ENCODE results near the gene CXXC4. TPM values are rescaled to one million over a fixed set of nuclear protein-coding genes. Genes with fewer than 3 reads are reported as not detected.

CXXC4 gene
- total RNA-seq, 1 donor from 2014 or later: 0.61 TPM

DNA sequence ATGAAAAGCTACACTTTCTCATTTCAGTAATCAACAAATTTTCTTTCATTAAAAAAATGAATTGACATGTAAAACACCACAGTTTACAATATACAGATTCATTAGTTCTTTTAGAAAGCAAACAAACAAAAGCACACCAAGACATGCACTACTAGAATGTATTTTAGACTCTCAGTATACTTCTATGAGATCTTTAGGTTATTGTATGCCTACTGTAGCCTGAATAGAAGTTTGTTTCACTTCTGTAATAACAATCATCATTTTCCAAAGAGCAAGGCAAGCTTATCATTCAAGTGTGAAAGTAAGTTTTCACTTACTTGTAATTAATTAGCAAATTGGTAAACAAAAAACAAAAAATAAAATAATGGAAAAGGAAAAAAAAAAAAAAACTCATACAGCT, 24.9 kb downstream of the CXXC4 start:
- no peak overlapping the region for H3K27ac ChIP-seq
- no peaks in the 10 kb centered on the region for H3K27me3 ChIP-seq
- H3K36me3 ChIP-seq: no peaks in the 10 kb centered on the region
- ATAC-seq (no peak), DNase-seq (no peak)
- H3K4me3 ChIP-seq: no peak overlapping the region
- H3K9me3 ChIP-seq: no peaks in the 10 kb centered on the region
- TF ChIP-seq, protein P1, sequence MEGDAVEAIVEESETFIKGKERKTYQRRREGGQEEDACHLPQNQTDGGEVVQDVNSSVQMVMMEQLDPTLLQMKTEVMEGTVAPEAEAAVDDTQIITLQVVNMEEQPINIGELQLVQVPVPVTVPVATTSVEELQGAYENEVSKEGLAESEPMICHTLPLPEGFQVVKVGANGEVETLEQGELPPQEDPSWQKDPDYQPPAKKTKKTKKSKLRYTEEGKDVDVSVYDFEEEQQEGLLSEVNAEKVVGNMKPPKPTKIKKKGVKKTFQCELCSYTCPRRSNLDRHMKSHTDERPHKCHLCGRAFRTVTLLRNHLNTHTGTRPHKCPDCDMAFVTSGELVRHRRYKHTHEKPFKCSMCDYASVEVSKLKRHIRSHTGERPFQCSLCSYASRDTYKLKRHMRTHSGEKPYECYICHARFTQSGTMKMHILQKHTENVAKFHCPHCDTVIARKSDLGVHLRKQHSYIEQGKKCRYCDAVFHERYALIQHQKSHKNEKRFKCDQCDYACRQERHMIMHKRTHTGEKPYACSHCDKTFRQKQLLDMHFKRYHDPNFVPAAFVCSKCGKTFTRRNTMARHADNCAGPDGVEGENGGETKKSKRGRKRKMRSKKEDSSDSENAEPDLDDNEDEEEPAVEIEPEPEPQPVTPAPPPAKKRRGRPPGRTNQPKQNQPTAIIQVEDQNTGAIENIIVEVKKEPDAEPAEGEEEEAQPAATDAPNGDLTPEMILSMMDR (IDR thresholded peaks at IDR 0.05): no peak
- H3K4me1 ChIP-seq: no peaks in the 10 kb centered on the region
- intact Hi-C loops (cut with DNase I): no loop called here

DNA sequence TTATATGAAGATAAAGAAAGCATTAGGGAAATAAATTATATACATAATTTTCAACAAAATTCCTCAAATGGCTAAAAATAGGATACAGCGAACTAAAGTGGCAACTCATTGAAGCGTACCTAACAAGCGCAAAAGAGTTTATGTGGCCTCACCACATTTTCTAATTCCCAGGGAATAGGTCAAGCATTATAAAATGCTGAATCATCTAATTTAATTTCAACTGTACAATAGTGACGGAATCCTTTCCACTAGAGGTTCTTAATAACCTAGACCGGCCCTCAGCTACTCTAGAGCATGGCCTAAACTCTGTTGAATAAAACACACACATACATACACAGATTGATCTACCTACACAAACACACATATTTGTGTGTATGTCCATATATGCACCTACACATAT, 29.1 kb downstream of the CXXC4 start:
- H3K9me3 ChIP-seq: no peaks in the 10 kb centered on the region
- no peaks in the 10 kb centered on the region for H3K36me3 ChIP-seq
- no peaks in the 10 kb centered on the region for H3K27me3 ChIP-seq
- no peaks in the 10 kb centered on the region for H3K4me1 ChIP-seq
- ATAC-seq (no peak), DNase-seq (no peak)
- TF ChIP-seq, protein P1 (IDR thresholded peaks at IDR 0.05): no peak
- intact Hi-C loops (cut with DNase I): no loop called here
- H3K27ac ChIP-seq: no peak overlapping the region
- no peak overlapping the region for H3K4me3 ChIP-seq

DNA sequence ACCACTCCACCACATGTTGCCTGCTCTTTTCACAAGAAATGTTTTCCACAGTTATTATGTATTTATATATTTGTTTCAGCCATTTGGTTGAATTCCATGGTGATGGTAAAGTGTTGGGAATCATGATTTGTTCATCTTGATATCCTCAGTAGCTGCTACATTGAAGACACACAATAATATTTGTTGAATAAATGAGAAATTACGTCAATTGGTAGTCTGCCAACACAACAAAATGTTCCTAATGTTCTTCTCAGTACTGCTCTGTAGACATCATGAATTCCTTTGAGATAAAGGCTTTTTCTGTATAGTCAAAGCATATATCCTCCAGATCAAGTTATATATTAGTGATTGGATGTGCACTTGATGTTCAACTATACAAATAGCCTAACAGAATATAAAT, 29.5 kb downstream of the CXXC4 start:
- H3K4me1 ChIP-seq: no peaks in the 10 kb centered on the region
- H3K27me3 ChIP-seq: no peaks in the 10 kb centered on the region
- DNase-seq: no peak
- intact Hi-C loops (cut with DNase I): no loop called here
- ATAC-seq: no peak
- H3K27ac ChIP-seq: no peak overlapping the region
- H3K36me3 ChIP-seq: no peaks in the 10 kb centered on the region
- TF ChIP-seq, protein P1 (IDR thresholded peaks at IDR 0.05): no peak
- no peak overlapping the region for H3K4me3 ChIP-seq
- no peaks in the 10 kb centered on the region for H3K9me3 ChIP-seq

DNA sequence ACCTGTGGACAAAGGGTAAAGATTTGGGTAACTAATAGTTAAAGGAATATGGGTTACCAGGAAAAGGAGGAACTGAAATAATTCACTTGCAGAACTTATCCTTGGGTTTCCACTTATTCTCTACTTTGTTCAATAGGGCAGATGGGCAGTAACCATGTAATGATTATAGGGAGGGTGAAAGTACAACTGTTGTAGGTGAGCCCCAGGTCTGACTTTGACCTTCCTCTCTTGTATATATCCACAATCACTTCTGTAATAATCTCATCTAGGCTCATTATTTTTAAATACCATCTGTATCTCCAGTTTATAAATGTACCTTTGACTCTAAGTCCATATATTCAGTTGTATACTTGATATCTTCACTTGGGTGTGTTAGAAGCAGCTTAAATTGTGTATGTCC, 32.1 kb downstream of the CXXC4 start:
- Histone ChIP-seq H3K9me3 (no peaks in the 10 kb centered on the region), H3K27ac (no peak overlapping the region), H3K4me1 (no peaks in the 10 kb centered on the region), H3K27me3 (no peaks in the 10 kb centered on the region), H3K4me3 (no peak overlapping the region), H3K36me3 (no peaks in the 10 kb centered on the region)
- ATAC-seq: no peak
- TF ChIP-seq, protein P1 (IDR thresholded peaks at IDR 0.05): no peak
- intact Hi-C loops (cut with DNase I): no loop called here
- DNase-seq: no peak

DNA sequence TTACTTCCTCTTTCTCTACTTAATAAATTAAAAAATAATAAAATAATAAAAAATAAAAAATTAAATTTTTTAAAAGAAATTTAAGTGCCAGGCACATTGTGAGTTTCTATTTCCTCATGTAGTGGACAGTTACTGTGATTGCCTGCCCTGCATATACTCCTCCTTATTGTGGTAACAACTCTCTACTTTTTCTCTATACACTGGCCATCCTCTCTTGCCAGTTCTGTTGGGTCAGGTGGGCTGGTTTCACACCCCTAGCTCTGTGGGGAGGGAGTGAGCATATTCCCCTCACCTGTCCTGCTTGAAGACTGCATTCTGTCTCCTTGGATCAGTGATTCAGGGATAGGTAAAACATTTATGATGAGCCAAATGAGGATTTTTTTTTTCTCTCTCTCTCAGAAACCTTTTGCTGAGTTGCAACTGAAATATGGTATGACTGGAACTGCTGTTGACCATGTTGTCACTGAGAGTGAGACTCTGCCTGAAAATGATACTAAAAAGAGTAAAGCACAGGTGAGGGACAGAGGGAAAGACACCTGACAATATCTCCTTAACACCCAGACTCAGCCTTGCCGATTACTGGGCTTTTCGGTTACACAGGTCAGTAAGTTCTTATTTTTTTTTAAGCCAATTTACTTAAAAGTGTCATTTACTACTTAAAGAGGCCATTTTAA, 37.2 kb downstream of the CXXC4 start:
- no peak for ATAC-seq
- H3K27me3 ChIP-seq: no peaks in the 10 kb centered on the region

More for the DNA sequence above, 37.2 kb downstream of the CXXC4 start:
- Histone ChIP-seq H3K9me3 (no peaks in the 10 kb centered on the region), H3K27ac (no peak overlapping the region), H3K36me3 (no peaks in the 10 kb centered on the region), H3K4me3 (no peak overlapping the region), H3K4me1 (no peaks in the 10 kb centered on the region)
- intact Hi-C loops (cut with DNase I): no loop called here
- TF ChIP-seq, protein P1 (IDR thresholded peaks at IDR 0.05): no peak
- DNase-seq: no peak

All from upper lobe of right lung (tissue), 1 donor.